MM.1S (cell line): ENCODE data around the gene ITPR3.

Source experiments
- DNase-seq: peaks from one replicate; pipeline ENCODE4 v3.0.0-alpha.2; 2015
- H2AFZ ChIP-seq: fragments of 300-600 bp; sonication (generic); 2 replicates; pipeline ENCODE4 v1.6.0; 2016; ENCODE audit warnings: antibody characterized with exemption, low read length
- H3F3A ChIP-seq: fragments of 300-600 bp; sonication (generic); 2 replicates; pipeline ENCODE4 v1.6.1; 2016; ENCODE audit warnings: mild to moderate bottlenecking, antibody characterized with exemption, low read length, moderate library complexity, mixed read lengths; ENCODE audit not compliant: insufficient read depth
- H3K27ac ChIP-seq: fragments of 300-600 bp; sonication (generic); 2 replicates; pipeline ENCODE4 v1.5.1; 2016; ENCODE audit warnings: mild to moderate bottlenecking, low read length
- H3K27me3 ChIP-seq: fragments of 300-600 bp; sonication (generic); replicated peaks from 2 replicates; pipeline ENCODE4 v1.6.0; 2016; ENCODE audit warnings: low read length; ENCODE audit not compliant: insufficient read depth
- H3K36me3 ChIP-seq: fragments of 300-600 bp; sonication (generic); replicated peaks from 2 replicates; pipeline ENCODE4 v1.6.1; 2016; ENCODE audit warnings: mild to moderate bottlenecking, low read length, mixed read lengths; ENCODE audit not compliant: insufficient read depth
- H3K4me1 ChIP-seq: fragments of 300-600 bp; sonication (generic); 2 replicates; pipeline ENCODE4 v1.6.1; 2016; ENCODE audit warnings: low read length, mixed read lengths
- H3K4me2 ChIP-seq: fragments of 300-600 bp; sonication (generic); 2 replicates; pipeline ENCODE4 v1.6.0; 2016; ENCODE audit warnings: low read depth, low read length
- H3K4me3 ChIP-seq: fragments of 300-600 bp; sonication (generic); 2 replicates; pipeline ENCODE4 v1.5.1; 2016; ENCODE audit warnings: low read length, mixed read lengths
- H3K79me2 ChIP-seq: fragments of 300-600 bp; sonication (generic); 2 replicates; pipeline ENCODE4 v1.6.1; 2016; ENCODE audit warnings: mixed run types, low read length, mixed read lengths
- H3K9ac ChIP-seq: fragments of 300-600 bp; sonication (generic); 2 replicates; pipeline ENCODE4 v1.6.1; 2016; ENCODE audit warnings: low read length, mixed read lengths
- H3K9me2 ChIP-seq: fragments of 300-600 bp; sonication (generic); replicated peaks from 2 replicates; pipeline ENCODE4 v1.6.1; 2016; ENCODE audit warnings: mild to moderate bottlenecking, low read length, mixed read lengths; ENCODE audit not compliant: insufficient read depth
- H3K9me3 ChIP-seq: fragments of 300-600 bp; sonication (generic); replicated peaks from 2 replicates; pipeline ENCODE4 v1.6.1; 2016; ENCODE audit warnings: mild to moderate bottlenecking, low read length, mixed read lengths; ENCODE audit not compliant: insufficient read depth
- H4K20me1 ChIP-seq: fragments of 300-600 bp; sonication (generic); 2 replicates; pipeline ENCODE4 v1.6.1; 2016; ENCODE audit warnings: mild to moderate bottlenecking, low read length, moderate library complexity, mixed read lengths; ENCODE audit not compliant: insufficient read depth
- CTCF ChIP-seq: fragments of 300-600 bp; sonication (generic); IDR thresholded peaks from 2 replicates; pipeline ENCODE4 v1.5.1; 2016; ENCODE audit warnings: antibody characterized with exemption, low read length, mixed read lengths
- EZH2 ChIP-seq: fragments of 300-600 bp; sonication (generic); optimal IDR thresholded peaks from 2 replicates; pipeline ENCODE3; 2017; ENCODE audit warnings: low read depth, mild to moderate bottlenecking, antibody characterized with exemption, low read length, mixed read lengths
- EZH2phosphoT487 ChIP-seq: fragments of 300-600 bp; sonication (generic); IDR thresholded peaks from 2 replicates; pipeline ENCODE4 v1.6.1; 2018; ENCODE audit warnings: antibody characterized with exemption, low read length

ITPR3 gene

DNA sequence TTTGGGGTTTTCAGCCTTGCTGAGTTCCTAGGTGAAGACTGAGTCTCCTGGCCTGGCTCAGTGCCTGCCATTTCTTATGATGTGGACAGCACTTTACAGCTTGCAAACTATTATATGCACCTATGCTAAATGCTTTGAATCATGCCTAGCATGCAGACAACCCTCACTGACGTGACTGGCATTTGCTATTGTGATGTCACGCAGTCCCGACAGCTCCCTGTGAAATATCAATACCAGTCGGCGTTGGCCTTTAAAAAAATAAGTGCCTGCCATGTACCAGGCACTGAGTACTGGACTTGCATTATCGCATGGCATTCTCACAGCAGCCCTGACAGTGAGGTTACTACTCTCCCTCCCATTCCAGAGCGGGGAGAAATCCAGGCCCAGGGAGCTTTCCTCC lies 54.8 kb downstream of the ITPR3 start:
- no peak overlapping the region for H3K9ac ChIP-seq
- no peaks in the 10 kb centered on the region for H3K4me1 ChIP-seq
- H3K79me2 ChIP-seq, result no peaks in the 10 kb centered on the region
- no peaks in the 10 kb centered on the region for H3F3A ChIP-seq
- DNase-seq, result no peak
- TF ChIP-seq CTCF (no peak), EZH2 (no peak), EZH2phosphoT487 (no peak)
- no peaks in the 10 kb centered on the region for H3K36me3 ChIP-seq
- no peak overlapping the region for H3K4me3 ChIP-seq
- H3K9me3 ChIP-seq, result no peaks in the 10 kb centered on the region
- H3K4me2 ChIP-seq, result no peak overlapping the region
- no peaks in the 10 kb centered on the region for H3K27me3 ChIP-seq
- no peaks in the 10 kb centered on the region for H3K9me2 ChIP-seq
- H3K27ac ChIP-seq, result no peak overlapping the region
- no peak overlapping the region for H2AFZ ChIP-seq
- no peaks in the 10 kb centered on the region for H4K20me1 ChIP-seq

DNA sequence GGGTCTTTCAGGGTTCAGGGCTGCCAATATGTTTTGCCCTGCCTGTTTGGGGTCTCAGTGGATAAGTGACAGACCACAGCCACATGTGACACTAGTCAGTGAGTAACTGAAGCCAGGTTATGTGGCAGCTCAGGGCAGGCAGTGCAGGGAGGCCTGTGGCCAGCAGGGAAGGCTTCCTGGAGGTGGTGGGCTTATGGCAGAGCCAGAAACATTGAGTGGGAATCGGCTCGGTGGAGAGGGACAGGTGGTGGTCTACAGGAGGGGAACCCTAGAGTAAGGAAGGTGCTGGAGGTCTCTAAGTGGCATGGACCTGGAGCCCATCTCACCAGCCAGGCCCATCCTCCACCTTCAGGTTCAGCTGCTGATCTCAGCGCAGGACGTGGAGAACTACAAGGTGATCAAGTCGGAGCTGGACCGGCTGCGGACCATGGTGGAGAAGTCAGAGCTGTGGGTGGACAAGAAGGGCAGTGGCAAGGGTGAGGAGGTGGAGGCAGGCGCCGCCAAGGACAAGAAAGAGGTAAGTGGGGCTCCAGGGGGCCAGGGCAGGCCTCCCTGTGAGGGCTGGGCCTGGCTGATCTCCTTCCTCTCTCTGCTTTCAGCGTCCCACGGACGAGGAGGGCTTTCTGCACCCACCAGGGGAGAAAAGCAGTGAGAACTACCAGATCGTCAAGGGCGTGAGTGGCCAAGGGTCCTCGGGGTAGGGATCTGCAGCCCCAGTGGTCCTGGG lies 55.5 kb downstream of the ITPR3 start:
- DNase-seq, result no peak
- Histone ChIP-seq H3K4me2 (no peak overlapping the region), H3K27ac (no peak overlapping the region), H3K36me3 (no peaks in the 10 kb centered on the region), H4K20me1 (no peaks in the 10 kb centered on the region), H3K79me2 (no peaks in the 10 kb centered on the region), H3K27me3 (no peaks in the 10 kb centered on the region), H3K4me1 (no peaks in the 10 kb centered on the region), H2AFZ (no peak overlapping the region), H3K9me3 (no peaks in the 10 kb centered on the region), H3K9me2 (no peaks in the 10 kb centered on the region), H3K4me3 (no peak overlapping the region), H3K9ac (no peak overlapping the region), H3F3A (no peaks in the 10 kb centered on the region)
- TF ChIP-seq CTCF, result no peak
- TF ChIP-seq EZH2, result no peak
- no peak for TF ChIP-seq EZH2phosphoT487

GRCh38 chr6:33677143-33677660 lies 56.1 kb downstream of the ITPR3 start:
- no peak overlapping the region for H3K9ac ChIP-seq
- no peaks in the 10 kb centered on the region for H3K9me2 ChIP-seq
- no peaks in the 10 kb centered on the region for H4K20me1 ChIP-seq
- DNase-seq, result no peak
- H3K4me1 ChIP-seq, result no peaks in the 10 kb centered on the region
- no peaks in the 10 kb centered on the region for H3K9me3 ChIP-seq
- H3K79me2 ChIP-seq, result no peaks in the 10 kb centered on the region
- H3K4me3 ChIP-seq, result no peak overlapping the region
- H3F3A ChIP-seq, result no peaks in the 10 kb centered on the region
- TF ChIP-seq EZH2phosphoT487 (no peak), EZH2 (no peak), CTCF (no peak)
- no peaks in the 10 kb centered on the region for H3K36me3 ChIP-seq
- H3K27me3 ChIP-seq, result no peaks in the 10 kb centered on the region
- no peak overlapping the region for H3K27ac ChIP-seq
- H2AFZ ChIP-seq, result no peak overlapping the region
- H3K4me2 ChIP-seq, result no peak overlapping the region
